WTC11 (cell line): Measurements from ENCODE around the gene GRAMD1B.

ENCODE experiments used
- FOXK1 ChIP-seq: sonication (generic); formaldehyde crosslinking; IDR thresholded peaks from 2 replicates; pipeline ENCODE4 v1.8.0; 2022; ENCODE audit warnings: mild to moderate bottlenecking, moderate library complexity, missing genetic modification reagents
- JUN ChIP-seq: sonication (generic); formaldehyde crosslinking; IDR thresholded peaks from 2 replicates; pipeline ENCODE4 v1.8.0; 2023; ENCODE audit warnings: mild to moderate bottlenecking, missing genetic modification reagents
- KAT7 ChIP-seq: sonication (generic); formaldehyde crosslinking; IDR thresholded peaks from 2 replicates; pipeline ENCODE4 v1.8.1; 2023; ENCODE audit warnings: missing genetic modification reagents, mild to moderate bottlenecking, borderline replicate concordance
- MYBL2 ChIP-seq: sonication (generic); formaldehyde crosslinking; IDR thresholded peaks from 2 replicates; pipeline ENCODE4 v1.8.1; 2023; ENCODE audit warnings: mild to moderate bottlenecking, moderate library complexity, missing genetic modification reagents
- NFE2L1 ChIP-seq: sonication (generic); formaldehyde crosslinking; IDR thresholded peaks from 2 replicates; pipeline ENCODE4 v1.8.1; 2023; ENCODE audit warnings: missing genetic modification reagents
- NR2C2 ChIP-seq: sonication (generic); formaldehyde crosslinking; IDR thresholded peaks from 2 replicates; pipeline ENCODE4 v1.8.0; 2022; ENCODE audit warnings: mild to moderate bottlenecking, missing genetic modification reagents
- NR3C1 ChIP-seq: sonication (generic); formaldehyde crosslinking; conservative IDR thresholded peaks from 2 replicates; pipeline ENCODE4 v1.8.1; 2023; ENCODE audit warnings: low read depth, mild to moderate bottlenecking, missing genetic modification reagents
- TEAD4 ChIP-seq: sonication (generic); formaldehyde crosslinking; IDR thresholded peaks from 2 replicates; pipeline ENCODE4 v1.8.0; 2022; ENCODE audit warnings: mild to moderate bottlenecking, missing genetic modification reagents
- ZNF232 ChIP-seq: sonication (generic); formaldehyde crosslinking; IDR thresholded peaks from 2 replicates; pipeline ENCODE4 v1.8.0; 2022; ENCODE audit warnings: mild to moderate bottlenecking, missing genetic modification reagents
- ZNF416 ChIP-seq: fragments of 250-450 bp; sonication (Bioruptor Pico); IDR thresholded peaks from 2 replicates; pipeline ENCODE4 v1.9.0; 2021; ENCODE audit warnings: mild to moderate bottlenecking, inconsistent platforms
- TF ChIP-seq, protein P1 (sequence below): fragments of 250-450 bp; sonication (Bioruptor Pico); IDR thresholded peaks from 2 replicates; pipeline ENCODE4 v2.1.2; 2022; ENCODE audit warnings: mild to moderate bottlenecking, moderate library complexity
- TF ChIP-seq, protein P2 (sequence below): fragments of 200-600 bp; IDR thresholded peaks from 2 replicates; pipeline ENCODE4 v1.8.0; 2022; ENCODE audit warnings: antibody characterized with exemption

DNA sequence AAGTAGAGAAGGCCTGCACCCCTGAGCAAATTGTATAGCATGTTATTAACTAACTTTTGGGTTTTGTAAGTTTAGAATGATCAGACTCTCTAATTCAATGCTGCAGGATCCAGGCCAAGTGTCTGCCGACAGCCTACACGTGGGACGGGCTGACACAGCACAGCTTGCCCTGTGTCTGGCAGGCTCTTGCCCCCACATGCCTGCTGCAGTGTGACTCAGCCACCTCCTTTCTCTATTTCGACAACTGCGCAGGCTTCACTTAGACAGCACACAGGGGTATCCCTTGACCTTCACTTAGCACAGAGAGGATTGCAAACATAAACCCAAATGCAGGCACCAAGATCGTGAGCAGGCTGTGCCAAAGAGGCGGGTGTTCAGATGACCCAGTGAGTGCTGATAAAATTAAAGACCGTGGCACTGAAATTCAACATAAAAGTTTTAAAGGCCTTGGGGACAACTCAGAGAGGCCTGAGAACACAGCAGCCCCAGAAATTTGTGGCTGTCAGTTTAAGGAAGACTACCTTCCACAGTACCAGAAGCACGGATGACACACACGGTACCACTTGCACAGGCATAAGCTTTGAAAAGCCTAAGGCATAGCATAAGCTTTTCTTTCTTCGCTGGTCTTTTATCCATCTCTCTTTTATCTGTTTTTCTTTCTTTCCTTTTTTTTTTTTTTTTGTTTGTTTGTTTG lies 186.6 kb downstream of the GRAMD1B start:
- TF ChIP-seq ZNF232 (CRISPR knock-in tag) (no peak), TEAD4 (CRISPR knock-in tag) (no peak), FOXK1 (CRISPR knock-in tag) (no peak), NR3C1 (CRISPR knock-in tag) (no peak), ZNF416 (CRISPR knock-in tag) (no peak), NFE2L1 (CRISPR knock-in tag) (no peak), MYBL2 (CRISPR knock-in tag) (no peak), KAT7 (CRISPR knock-in tag) (no peak), JUN (CRISPR knock-in tag) (no peak), NR2C2 (CRISPR knock-in tag) (no peak)
- TF ChIP-seq, protein P1, sequence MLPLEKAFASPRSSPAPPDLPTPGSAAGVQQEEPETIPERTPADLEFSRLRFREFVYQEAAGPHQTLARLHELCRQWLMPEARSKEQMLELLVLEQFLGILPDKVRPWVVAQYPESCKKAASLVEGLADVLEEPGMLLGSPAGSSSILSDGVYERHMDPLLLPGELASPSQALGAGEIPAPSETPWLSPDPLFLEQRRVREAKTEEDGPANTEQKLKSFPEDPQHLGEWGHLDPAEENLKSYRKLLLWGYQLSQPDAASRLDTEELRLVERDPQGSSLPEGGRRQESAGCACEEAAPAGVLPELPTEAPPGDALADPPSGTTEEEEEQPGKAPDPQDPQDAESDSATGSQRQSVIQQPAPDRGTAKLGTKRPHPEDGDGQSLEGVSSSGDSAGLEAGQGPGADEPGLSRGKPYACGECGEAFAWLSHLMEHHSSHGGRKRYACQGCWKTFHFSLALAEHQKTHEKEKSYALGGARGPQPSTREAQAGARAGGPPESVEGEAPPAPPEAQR (CRISPR knock-in tag) = no peak
- TF ChIP-seq, protein P2, sequence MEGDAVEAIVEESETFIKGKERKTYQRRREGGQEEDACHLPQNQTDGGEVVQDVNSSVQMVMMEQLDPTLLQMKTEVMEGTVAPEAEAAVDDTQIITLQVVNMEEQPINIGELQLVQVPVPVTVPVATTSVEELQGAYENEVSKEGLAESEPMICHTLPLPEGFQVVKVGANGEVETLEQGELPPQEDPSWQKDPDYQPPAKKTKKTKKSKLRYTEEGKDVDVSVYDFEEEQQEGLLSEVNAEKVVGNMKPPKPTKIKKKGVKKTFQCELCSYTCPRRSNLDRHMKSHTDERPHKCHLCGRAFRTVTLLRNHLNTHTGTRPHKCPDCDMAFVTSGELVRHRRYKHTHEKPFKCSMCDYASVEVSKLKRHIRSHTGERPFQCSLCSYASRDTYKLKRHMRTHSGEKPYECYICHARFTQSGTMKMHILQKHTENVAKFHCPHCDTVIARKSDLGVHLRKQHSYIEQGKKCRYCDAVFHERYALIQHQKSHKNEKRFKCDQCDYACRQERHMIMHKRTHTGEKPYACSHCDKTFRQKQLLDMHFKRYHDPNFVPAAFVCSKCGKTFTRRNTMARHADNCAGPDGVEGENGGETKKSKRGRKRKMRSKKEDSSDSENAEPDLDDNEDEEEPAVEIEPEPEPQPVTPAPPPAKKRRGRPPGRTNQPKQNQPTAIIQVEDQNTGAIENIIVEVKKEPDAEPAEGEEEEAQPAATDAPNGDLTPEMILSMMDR = no peak
